ENCODE results near the gene TMIGD3.

GRCh38 chr1:111448482-111448917 is 54.9 kb downstream of the TMIGD3 start:
- TF ChIP-seq POLR2A (IDR thresholded peaks at IDR 0.05) (no peak), CTCF (IDR thresholded peaks at IDR 0.05) (no peak)

Data from prostate gland (tissue), 2 donors.